HG02981 (cell line): ENCODE measurements around the gene LMBRD1.
"Not testable (repeated sequence)": the region's sequence is repeated elsewhere in the genome, so short reads cannot be mapped to it uniquely, and the experiment has no call there.

ENCODE experiments used
- ATAC-seq: cut with Tn5 transposase; IDR thresholded peaks from one replicate; pipeline ENCODE4 v1.9.1; 2021; ENCODE audit warnings: mild to moderate bottlenecking, moderate library complexity; ENCODE audit not compliant: unreplicated experiment

The LMBRD1 gene

GRCh38 chr6:69798796-69799195 is 2.0 kb upstream of the LMBRD1 start:
- not testable (repeated sequence) for ATAC-seq

DNA sequence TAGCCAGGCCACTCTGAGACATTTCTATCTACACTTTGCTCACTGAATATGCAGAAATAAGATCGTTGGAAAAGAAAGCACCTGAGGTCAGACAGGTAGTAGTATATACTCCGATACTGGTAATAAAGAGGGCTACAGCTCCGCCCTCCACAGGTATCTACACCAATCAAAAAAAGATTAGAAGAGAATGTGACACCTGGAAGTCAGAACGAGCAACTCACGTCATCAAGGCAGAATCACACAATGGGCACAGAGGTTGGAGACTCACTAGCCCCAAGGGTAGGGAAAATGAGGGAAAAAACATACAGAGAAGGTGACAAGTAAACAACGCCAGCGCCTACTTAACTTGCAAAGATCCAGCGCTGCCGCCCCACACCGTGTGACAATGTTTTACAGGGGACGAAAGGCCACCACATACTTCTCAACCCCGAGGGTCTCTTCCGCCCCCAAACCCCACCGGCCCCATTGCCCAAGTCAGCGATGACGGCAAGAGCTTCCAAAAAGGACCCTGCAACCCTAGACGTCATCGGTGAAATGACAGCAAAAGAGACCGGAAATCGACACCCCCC is 653 bp downstream of the LMBRD1 start:
- ATAC-seq: peak; percentile 27

- ATAC-seq: peak; percentile 32
These were observed 1.2 kb downstream of the LMBRD1 start for GRCh38 chr6:69795469-69796072.

GRCh38 chr6:69792292-69792691 is 4.5 kb downstream of the LMBRD1 start:
- no peak for ATAC-seq

GRCh38 chr6:69791065-69791471 is 5.7 kb downstream of the LMBRD1 start:
- peak; percentile 61 for ATAC-seq

GRCh38 chr6:69790629-69791028 is 6.2 kb downstream of the LMBRD1 start:
- ATAC-seq: peak; percentile 11

DNA sequence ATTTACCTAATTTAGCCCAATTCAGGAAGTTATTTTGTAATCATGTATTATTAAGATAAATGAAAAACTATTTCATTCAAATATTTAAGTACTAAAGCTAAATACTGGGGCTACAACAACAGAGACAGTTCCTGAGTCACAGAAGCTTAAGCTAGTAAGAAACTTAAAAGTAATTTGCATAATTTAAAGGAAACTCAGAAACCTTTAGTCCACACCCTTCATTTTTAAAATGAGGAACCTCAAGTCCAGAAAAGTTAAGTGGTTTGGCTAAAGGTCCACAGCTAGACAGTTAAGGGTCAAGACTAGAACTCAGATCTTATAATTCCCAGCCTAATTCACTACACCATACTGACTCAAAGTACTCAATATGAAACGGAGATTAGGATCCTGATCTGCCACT is 7.2 kb downstream of the LMBRD1 start:
- ATAC-seq: no peak

- ATAC-seq: not testable (repeated sequence)
These were observed 9.4 kb downstream of the LMBRD1 start for GRCh38 chr6:69787436-69787835.

DNA sequence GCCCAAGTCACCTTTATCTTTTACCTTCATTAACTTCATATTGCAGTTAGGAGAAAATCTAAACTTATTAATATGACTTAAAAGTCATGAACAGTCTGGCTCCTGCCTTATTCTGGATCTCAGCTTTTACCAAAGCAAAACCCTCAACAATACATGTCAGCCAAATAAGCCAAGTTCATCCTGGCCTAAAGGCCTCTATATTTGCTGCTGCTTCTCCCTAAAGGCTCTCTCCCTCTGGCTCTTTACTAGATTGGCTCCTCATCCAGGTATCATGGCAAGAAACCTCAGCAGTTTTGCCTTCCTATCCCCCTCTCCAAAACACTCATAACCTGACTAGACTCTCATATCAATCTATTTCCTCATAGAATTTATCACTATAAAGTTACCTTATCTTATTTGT is 11.1 kb downstream of the LMBRD1 start:
- no peak for ATAC-seq

GRCh38 chr6:69784595-69785377 is 12.0 kb downstream of the LMBRD1 start:
- ATAC-seq: peak; percentile 86

GRCh38 chr6:69783108-69783507 is 13.7 kb downstream of the LMBRD1 start:
- ATAC-seq: no peak

- ATAC-seq: no peak
These were observed 16.1 kb downstream of the LMBRD1 start for GRCh38 chr6:69780585-69781178.

DNA sequence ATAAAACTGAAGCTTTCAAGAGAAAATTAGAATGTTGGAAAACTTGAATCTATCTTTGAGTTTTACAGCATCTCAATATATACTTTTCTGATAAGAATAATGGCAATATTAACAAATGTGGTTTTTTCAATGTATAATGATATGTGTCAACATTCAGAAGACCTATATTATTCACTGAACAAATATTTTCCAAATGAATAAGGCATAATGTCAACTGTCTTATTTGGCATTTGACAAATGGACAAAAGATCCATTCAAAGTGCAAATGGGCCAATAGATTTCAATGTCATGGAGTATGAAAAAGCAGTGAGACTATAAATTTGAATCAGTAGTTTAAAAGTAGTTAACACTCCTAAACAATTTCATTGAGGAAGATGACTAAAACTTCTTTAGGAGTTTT is 20.9 kb downstream of the LMBRD1 start:
- ATAC-seq: no peak

GRCh38 chr6:69775585-69775849 is 21.3 kb downstream of the LMBRD1 start:
- ATAC-seq: no peak

- no peak for ATAC-seq
These were observed 21.8 kb downstream of the LMBRD1 start for GRCh38 chr6:69774740-69775584.

DNA sequence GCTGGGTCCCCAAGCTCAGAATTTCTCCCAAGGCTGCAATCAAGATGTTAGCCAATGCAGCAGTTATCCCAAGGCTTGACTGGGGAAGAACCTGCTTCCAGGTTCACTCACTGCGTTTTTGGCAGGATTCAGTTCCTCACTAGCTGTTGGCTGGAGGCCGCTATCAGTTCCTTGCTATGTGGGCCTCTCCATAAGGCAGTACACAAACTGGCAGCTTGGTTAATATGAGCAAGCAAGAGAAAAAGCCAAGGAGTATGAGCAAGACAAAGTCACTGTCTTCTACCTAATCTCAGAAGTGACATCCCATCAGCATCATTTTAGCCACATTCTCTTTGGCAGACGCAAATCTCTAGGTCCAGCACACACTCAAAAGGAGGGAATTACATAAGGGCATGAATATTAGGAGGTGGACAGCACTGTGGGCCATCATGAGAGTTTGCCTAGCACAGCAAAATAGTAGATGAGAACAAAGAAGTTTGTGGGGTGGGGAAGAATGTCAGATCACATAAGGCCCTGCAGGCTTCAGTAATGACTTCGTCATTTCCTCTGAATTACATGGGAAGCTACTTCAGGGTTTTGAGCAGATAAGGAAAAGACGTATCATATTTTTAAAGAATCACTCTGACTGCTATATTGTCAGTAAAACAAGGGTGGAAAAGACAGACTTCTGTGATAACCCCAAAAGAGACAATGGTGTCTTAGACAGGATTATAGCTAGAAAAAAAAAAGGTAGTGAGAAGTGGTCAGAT is 25.5 kb downstream of the LMBRD1 start:
- no peak for ATAC-seq

- no peak for ATAC-seq
These were observed 28.1 kb downstream of the LMBRD1 start for GRCh38 chr6:69768664-69769063.

- no peak for ATAC-seq
These were observed 33.0 kb downstream of the LMBRD1 start for GRCh38 chr6:69763763-69764162.

DNA sequence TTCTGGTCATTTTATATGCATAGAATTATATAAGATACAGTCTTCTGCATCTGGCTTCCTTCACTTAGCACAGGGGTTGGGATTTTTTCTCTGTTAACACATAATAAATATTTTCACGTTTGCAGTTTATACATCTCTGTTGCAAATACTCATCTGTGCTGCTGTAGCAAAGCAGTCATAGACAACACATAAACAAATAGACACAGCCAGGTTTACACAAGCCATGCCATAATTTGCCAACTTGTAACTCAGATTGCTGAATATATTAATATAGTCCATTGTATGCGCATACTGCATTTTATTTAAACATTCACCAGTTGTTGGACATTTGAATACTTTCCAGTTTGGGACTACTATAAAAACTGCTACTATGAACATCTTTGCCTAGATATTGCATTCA is 35.0 kb downstream of the LMBRD1 start:
- no peak for ATAC-seq

DNA sequence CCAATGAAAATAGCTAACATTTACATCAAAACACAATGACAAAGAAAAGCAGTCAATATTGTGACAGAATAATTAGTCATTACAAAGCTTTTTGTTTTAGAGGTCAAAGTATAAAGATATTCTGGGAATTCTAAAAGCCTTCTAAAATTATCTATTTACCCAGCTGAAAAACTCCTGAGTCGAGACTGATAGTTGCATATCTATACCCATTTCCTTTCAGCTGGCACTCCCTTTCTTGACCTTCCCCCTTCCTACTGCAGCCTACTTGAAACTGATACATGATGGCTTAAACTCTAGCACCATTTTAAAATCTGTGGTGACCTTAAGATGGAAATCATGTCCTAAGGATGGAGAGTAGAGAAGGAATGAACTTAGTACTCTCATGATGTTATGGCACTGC is 38.6 kb downstream of the LMBRD1 start:
- ATAC-seq: no peak

GRCh38 chr6:69756907-69757306 is 39.9 kb downstream of the LMBRD1 start:
- ATAC-seq: no peak
